SK-N-MC (cell line): ENCODE measurements around the gene FBLN2.

Source experiments
- DNase-seq: peaks from one replicate; pipeline ENCODE4 v3.0.0-alpha.2; 2011; ENCODE audit warnings: low read depth, low spot score
- H3K27ac ChIP-seq: fragments of 200-600 bp; sonication (generic); 2 replicates; pipeline ENCODE4 v1.5.1; 2016; ENCODE audit warnings: mixed run types
- H3K36me3 ChIP-seq: fragments of 200-600 bp; sonication (generic); 2 replicates; pipeline ENCODE4 v1.6.1; 2017; ENCODE audit warnings: antibody characterized with exemption, low read length, mixed read lengths; ENCODE audit not compliant: insufficient read depth
- H3K4me3 ChIP-seq: fragments of 200-600 bp; sonication (generic); 2 replicates; pipeline ENCODE4 v1.5.1; 2016
- H3K9ac ChIP-seq: fragments of 200-600 bp; sonication (generic); 2 replicates; pipeline ENCODE4 v1.8.0; 2017; ENCODE audit warnings: mixed run types, mixed read lengths; ENCODE audit not compliant: insufficient read length
- H3K9me3 ChIP-seq: fragments of 200-600 bp; sonication (generic); 2 replicates; pipeline ENCODE4 v1.6.1; 2017; ENCODE audit warnings: low read depth, mild to moderate bottlenecking, antibody characterized with exemption, low read length, moderate library complexity, mixed read lengths
- EZH2 ChIP-seq: fragments of 200-600 bp; sonication (generic); IDR thresholded peaks from one replicate; pipeline ENCODE4 v1.6.1; 2017; ENCODE audit warnings: antibody characterized with exemption
- FOXP2 ChIP-seq: optimal IDR thresholded peaks from 2 replicates; pipeline ENCODE3; 2011; ENCODE audit warnings: mild to moderate bottlenecking, moderate library complexity; ENCODE audit not compliant: insufficient read depth; ENCODE audit errors: extremely low read length, control extremely low read depth
- POLR2AphosphoS5 ChIP-seq: IDR thresholded peaks from 2 replicates; pipeline ENCODE4 v1.6.1; 2012; ENCODE audit warnings: mild to moderate bottlenecking, low read depth, low read length, borderline replicate concordance

The FBLN2 gene

DNA sequence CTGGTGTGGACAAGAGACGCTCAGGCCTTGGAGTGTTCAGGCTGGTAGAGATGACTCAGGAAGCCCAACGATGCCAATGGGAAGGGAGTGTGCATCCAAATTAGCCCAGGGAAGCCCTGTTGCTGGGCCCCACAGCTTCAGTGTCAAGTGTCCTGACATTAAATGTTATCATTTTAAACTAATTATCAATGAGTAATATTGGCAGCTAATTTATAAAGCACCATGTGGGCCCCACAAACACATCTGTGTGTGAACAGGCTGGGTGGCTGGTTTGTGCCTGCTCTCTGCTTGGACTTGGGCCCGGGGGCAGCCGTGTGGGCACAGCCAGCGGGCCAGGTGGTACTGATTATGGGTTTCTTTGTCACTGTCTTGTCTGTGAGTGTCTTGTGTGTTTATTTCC lies 15.0 kb downstream of the FBLN2 start:
- no peak for DNase-seq
- no peak for TF ChIP-seq EZH2
- no peak for TF ChIP-seq POLR2AphosphoS5
- no peak for TF ChIP-seq FOXP2
- Histone ChIP-seq H3K9ac (no peak overlapping the region), H3K36me3 (no peaks in the 10 kb centered on the region), H3K4me3 (no peak overlapping the region), H3K27ac (no peak overlapping the region), H3K9me3 (no peaks in the 10 kb centered on the region)

DNA sequence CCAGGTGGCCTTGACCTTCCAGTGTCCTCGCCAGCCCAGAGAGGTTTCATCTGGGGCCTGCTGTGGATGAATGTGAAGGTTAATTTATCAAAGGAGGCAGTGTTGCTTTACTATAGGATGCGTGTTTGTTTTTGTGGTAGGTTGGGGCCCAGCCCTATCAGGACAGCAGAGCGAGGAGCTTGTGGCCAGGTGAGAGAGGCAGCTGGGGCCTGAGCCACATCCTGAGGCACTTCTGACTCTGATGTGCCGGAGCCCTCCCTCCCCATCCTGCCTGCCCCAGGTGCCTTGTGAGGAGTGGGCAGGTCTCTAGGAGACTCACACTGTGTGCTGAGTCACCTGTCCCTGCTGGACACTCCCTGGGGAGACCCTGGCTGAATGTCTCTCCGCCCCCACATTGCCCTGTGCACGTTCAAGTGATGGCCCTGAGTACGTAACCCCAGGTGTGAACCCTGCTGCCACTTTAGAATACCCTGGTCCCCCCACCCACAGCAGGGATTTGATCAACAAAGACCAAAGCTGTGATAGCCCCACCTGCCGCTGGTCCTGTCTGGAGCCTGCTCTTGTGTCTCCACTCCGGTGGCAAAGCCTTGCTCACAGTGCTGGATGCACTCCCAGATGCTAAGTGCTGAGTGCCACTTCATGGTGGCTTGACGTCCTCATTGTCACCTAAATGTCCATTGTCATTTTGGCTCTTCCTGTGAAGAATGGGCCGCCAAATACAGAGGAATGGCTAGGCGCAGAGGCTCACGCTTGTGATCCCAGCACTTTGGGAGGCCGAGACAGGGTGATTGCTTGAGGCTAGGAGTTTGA lies 16.0 kb downstream of the FBLN2 start:
- no peaks in the 10 kb centered on the region for H3K9me3 ChIP-seq
- no peak overlapping the region for H3K9ac ChIP-seq
- no peak overlapping the region for H3K27ac ChIP-seq
- H3K4me3 ChIP-seq: no peak overlapping the region
- no peak for DNase-seq
- TF ChIP-seq POLR2AphosphoS5: no peak
- no peak for TF ChIP-seq EZH2
- TF ChIP-seq FOXP2: no peak
- H3K36me3 ChIP-seq: no peaks in the 10 kb centered on the region

DNA sequence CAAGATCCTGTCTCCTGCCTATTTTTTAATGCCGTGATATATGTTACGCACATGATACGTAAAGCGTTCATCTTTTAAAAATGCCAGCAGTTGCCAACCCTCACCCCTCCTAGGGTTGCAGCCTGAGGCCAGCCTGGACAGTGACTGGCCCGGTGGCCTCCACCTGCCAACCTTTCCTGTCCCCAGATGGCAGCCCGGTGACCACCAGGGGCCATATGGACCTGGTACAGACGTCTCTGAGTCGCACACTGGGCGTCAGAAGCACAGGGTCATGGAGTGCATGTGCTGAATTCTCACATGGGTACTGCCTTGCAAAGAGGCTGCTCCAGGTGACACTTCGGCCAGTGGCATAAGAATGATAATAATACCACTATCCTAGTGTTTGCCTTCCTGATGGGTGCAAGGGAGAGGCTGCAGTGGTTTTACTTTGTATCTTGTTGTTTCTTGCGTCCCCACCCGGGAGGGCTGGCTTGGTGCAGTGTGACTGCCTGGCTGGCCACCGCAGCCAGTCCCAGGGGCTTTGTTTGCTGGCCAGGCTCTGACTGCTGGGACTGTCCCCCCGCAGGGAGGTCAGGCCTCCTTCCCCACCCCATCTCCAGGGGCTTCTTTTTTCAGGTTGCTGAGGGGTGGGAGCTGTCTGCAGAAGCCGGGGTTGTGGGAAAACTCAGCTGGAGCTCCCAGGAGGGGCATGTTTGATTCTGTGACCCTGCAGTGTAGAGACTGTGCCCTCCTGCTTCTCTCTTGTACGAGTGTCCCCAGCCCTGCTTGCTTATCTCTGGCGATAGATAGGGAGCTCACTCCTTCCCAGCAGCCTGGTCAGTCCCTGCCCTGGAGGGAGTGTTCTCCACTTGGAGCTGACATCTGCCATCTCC lies 16.9 kb downstream of the FBLN2 start:
- H3K9me3 ChIP-seq: no peaks in the 10 kb centered on the region
- TF ChIP-seq FOXP2 (no peak), POLR2AphosphoS5 (no peak), EZH2 (no peak)
- H3K27ac ChIP-seq: no peak overlapping the region
- DNase-seq: no peak
- H3K9ac ChIP-seq: no peak overlapping the region
- H3K36me3 ChIP-seq: no peaks in the 10 kb centered on the region
- no peak overlapping the region for H3K4me3 ChIP-seq

DNA sequence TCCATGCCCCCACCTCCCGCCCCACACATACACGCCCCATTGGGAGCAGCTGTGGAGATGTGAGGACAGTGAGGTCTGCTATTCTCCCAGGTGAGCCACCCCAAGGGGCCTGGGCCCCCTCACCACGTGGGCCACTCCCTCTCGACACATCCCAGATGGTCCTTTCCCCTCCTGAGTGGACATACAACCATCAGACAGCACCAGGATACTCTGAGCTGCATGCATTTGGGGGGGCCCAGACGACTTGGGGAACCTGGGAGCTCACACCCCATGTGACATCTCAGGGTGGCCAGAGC lies 17.5 kb downstream of the FBLN2 start:
- TF ChIP-seq POLR2AphosphoS5: no peak
- no peak for TF ChIP-seq EZH2
- TF ChIP-seq FOXP2: no peak
- no peaks in the 10 kb centered on the region for H3K9me3 ChIP-seq
- no peak for DNase-seq
- H3K36me3 ChIP-seq: no peaks in the 10 kb centered on the region
- no peak overlapping the region for H3K27ac ChIP-seq
- no peak overlapping the region for H3K4me3 ChIP-seq
- no peak overlapping the region for H3K9ac ChIP-seq

DNA sequence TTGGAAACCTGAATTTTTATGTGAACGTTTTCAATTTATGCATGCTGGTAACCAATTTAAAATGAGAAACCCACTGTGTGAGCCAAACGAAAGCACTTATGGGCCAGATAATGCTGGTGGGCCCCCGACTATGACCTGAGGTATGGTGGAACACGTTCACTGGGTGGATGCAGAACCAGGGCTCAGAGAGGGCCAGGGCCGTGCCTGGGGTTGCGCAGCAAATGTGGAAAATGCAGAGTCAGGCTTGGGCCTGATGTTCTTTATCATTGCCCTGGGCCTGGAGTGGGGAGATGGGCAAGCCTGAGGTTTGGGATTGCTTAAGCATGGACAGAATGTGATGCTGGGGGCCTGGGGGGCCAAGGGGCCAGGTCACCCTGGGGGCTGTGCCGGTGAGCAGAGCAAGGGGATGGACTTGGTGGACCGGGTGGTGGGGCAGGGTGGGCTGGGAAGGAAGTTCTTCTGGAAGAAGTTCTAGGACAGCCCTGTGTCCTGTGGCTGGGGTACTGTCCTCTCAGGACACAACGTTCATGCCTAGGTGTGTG lies 17.9 kb downstream of the FBLN2 start:
- Histone ChIP-seq H3K4me3 (no peak overlapping the region), H3K27ac (no peak overlapping the region), H3K36me3 (no peaks in the 10 kb centered on the region), H3K9me3 (no peaks in the 10 kb centered on the region), H3K9ac (no peak overlapping the region)
- TF ChIP-seq POLR2AphosphoS5: no peak
- no peak for TF ChIP-seq FOXP2
- no peak for TF ChIP-seq EZH2
- DNase-seq: no peak

DNA sequence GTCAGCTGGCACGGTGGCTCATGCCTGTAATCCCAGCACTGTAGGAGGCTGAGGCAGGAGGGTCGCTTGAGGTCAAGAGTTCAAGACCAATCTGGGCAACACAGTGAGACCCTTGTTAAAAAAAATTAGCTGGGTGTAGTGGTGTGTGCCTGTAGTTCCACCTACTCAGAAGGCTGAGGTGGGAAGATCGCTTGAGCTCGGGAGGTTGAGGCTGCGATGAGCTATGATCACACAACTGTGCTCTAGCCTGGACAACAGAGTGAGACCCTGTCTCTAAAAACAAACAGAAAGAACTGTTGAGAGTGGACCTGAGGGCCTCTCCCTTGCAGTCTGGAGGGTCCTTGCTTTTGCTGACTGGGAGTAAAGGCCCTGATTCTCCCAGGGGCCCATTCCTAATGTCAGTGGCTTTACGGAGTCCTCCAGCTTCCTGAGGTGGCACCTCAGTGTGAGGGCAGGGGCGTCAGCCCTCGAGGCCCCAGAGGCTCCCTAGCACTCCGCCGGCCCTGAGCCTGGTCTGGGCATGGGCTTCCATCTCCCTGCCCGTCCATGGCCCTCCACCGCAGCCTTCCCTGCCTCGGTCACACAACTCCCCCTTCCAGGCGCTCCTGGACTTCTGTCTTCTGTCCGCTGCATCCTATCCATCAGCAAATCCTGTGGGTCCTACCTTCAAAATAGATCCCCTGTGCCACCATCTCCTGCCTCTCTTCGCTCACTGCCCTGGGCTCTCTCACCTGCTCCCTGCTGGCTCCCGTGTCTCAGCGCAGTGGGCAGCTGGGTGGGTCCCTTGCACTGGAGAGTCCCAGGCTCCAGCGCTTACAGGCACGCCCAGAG lies 19.0 kb downstream of the FBLN2 start:
- TF ChIP-seq FOXP2 (no peak), EZH2 (no peak), POLR2AphosphoS5 (no peak)
- Histone ChIP-seq H3K27ac (no peak overlapping the region), H3K9me3 (no peaks in the 10 kb centered on the region), H3K4me3 (no peak overlapping the region), H3K9ac (no peak overlapping the region), H3K36me3 (no peaks in the 10 kb centered on the region)
- no peak for DNase-seq

DNA sequence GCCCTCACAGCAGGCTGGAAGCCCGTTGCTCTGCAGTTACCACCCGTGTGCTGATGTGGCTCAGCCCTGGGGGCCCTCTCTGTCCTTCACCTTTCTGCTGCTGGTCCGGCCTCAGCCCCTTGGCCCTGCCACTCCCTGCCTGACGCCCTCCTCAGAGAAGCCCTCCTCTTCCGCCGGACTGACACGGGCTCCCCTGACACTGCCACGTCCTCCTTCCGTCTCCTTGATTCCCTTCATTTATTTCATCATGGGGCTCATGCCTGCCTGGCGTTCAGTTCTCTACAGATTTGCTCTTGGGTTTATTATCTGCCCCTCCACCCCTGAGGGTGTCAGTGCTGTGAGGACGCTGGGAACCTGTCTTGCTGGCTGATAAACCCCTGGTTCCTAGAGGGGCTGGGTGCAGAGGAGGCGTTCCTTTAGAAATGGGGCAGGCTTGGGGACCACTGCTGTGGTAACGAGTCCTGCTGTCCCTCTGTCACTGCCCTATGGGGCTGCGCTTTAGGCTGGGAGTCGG lies 19.6 kb downstream of the FBLN2 start:
- no peak overlapping the region for H3K4me3 ChIP-seq
- DNase-seq: no peak
- H3K9ac ChIP-seq: no peak overlapping the region
- TF ChIP-seq EZH2 (no peak), POLR2AphosphoS5 (no peak), FOXP2 (no peak)
- H3K27ac ChIP-seq: no peak overlapping the region
- H3K36me3 ChIP-seq: no peaks in the 10 kb centered on the region
- H3K9me3 ChIP-seq: no peaks in the 10 kb centered on the region
